ENCODE measurements around the gene MTCH2.

- no peak for TF ChIP-seq POLR2AphosphoS5 (IDR thresholded peaks at IDR 0.05)
- no peak for TF ChIP-seq CTCF (IDR thresholded peaks at IDR 0.05; ENCODE audit: poor library complexity, severe bottlenecking)
- no peak for TF ChIP-seq REST (IDR thresholded peaks at IDR 0.05; ENCODE audit: borderline replicate concordance)
- TF ChIP-seq TAF1 (IDR thresholded peaks at IDR 0.05; ENCODE audit: low read depth): no peak
- TF ChIP-seq EP300 (conservative IDR thresholded peaks at IDR 0.05; ENCODE audit: poor library complexity, severe bottlenecking): no peak
- TF ChIP-seq EZH2 (IDR thresholded peaks at IDR 0.05; ENCODE audit: borderline replicate concordance, insufficient read depth, low read length, poor library complexity, severe bottlenecking): no peak
- TF ChIP-seq SMC3 (conservative IDR thresholded peaks at IDR 0.05; ENCODE audit: poor library complexity): no peak
These were observed 10.9 kb downstream of the MTCH2 start for GRCh38 chr11:47631473-47631872.
